NT2/D1 (cell line): ENCODE measurements around the gene UAP1.

Source experiments
- YY1 ChIP-seq: IDR thresholded peaks from 2 replicates; pipeline ENCODE4 v1.6.1; 2011; ENCODE audit not compliant: insufficient read length, insufficient read depth
- ZNF274 ChIP-seq: IDR thresholded peaks from 2 replicates; pipeline ENCODE4 v1.6.1; 2011; ENCODE audit warnings: mild to moderate bottlenecking, low read depth, low read length

DNA sequence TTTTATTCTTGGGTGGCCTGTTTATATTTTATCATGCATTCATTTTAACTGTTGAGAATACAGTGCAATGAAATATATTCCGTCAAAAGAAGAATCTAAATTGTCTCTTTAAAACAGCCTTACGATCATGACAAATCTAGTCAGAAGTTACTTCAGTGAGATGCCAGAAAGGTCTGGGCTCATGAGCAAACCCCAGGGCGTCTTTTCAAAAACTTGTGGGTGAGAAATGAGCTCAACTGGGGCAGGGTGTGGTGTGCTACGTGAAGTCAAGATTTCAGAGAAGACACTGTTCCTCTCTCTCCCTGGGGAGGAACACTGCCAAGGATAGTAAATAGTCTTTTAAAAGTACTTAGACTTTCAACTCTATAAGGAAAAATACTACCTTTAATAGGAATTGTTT lies 13.4 kb upstream of the UAP1 start:
- TF ChIP-seq ZNF274 (no peak), YY1 (no peak)
